NB4 (cell line): ENCODE data around the gene CCNYL1.

Experiments
- CTCF ChIP-seq: IDR thresholded peaks from one replicate; pipeline ENCODE4 v1.5.1; 2012; ENCODE audit warnings: low read depth, low read length
- TF ChIP-seq, protein P1 (sequence below): IDR thresholded peaks from 2 replicates; pipeline ENCODE4 v1.6.1; 2011; ENCODE audit warnings: low read depth, low read length

GRCh38 chr2:207770602-207771404, 59.4 kb downstream of the CCNYL1 start:
- TF ChIP-seq CTCF: no peak
- TF ChIP-seq, protein P1, sequence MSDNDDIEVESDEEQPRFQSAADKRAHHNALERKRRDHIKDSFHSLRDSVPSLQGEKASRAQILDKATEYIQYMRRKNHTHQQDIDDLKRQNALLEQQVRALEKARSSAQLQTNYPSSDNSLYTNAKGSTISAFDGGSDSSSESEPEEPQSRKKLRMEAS: peak; percentile 27; the same call in 1 of the 2 replicates
